Astrocyte (in vitro differentiated cells and primary cell): Measurements from ENCODE around the gene HSD3B2.

Source experiments
- CTCF ChIP-seq: IDR thresholded peaks from 2 replicates; pipeline ENCODE4 v1.5.1; 2011; ENCODE audit warnings: low read depth, mild to moderate bottlenecking, inconsistent platforms, low read length, moderate library complexity; ENCODE audit not compliant: insufficient read depth
- EZH2 ChIP-seq: IDR thresholded peaks from 2 replicates; pipeline ENCODE4 v1.6.1; 2012; ENCODE audit warnings: mild to moderate bottlenecking, low read length, inconsistent platforms; ENCODE audit not compliant: insufficient read depth

- TF ChIP-seq CTCF (no peak), EZH2 (no peak)
These were observed 18.0 kb upstream of the HSD3B2 start for GRCh38 chr1:119396982-119397381.
